Measurements from ENCODE around the gene LRRC9.
"Not testable (repeated sequence)": the region's sequence is repeated elsewhere in the genome, so short reads cannot be mapped to it uniquely, and the experiment has no call there.

LRRC9 gene

DNA sequence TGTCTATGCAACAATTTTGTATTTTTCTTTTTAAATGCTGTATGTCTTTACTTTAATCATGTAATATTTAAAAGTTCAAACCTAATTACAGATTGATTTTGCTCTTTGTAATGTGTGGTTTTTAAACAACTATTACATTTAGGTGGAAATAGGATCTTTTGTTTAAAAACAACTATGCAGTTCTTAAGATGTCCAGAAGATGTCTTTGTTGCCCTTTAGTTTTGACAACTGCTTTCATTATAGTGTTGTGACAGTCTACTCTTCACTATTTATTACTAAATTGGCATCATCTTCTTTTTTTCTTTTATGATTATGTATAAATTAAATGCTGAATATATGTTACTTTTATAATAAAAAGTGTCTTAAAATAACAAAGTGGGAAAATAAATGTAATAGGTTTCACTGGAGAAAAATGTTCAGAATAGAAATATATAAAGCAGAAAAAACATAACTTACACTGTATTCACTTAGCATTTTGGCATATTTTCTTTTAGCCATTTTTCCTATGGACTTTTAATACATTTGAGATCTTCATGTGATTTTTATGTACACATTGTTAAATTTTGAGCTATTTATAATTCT lies 144.6 kb downstream of the LRRC9 start:
- peak; percentile 70 for DNase-seq (ENCODE audit: low spot score)

DNA sequence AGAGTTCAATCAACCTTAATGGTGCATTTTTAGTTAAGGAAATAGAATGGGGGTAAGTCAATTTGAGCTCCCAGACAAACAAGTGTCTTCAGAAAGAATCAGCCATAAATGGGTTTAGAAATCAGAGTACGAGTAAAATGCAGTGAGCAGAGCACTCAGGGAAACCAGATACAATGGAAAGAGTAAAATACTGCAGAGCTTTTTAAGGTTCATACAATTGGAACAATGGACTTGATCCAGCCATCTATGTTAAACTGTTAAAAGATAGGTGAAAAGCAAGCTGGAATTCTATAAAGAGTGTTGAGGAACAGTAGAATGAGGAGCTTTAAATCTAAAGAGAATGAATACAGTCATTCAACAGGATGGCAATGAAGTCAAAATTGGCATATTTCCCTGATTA lies 147.9 kb downstream of the LRRC9 start:
- DNase-seq (ENCODE audit: low spot score), result no peak

DNA sequence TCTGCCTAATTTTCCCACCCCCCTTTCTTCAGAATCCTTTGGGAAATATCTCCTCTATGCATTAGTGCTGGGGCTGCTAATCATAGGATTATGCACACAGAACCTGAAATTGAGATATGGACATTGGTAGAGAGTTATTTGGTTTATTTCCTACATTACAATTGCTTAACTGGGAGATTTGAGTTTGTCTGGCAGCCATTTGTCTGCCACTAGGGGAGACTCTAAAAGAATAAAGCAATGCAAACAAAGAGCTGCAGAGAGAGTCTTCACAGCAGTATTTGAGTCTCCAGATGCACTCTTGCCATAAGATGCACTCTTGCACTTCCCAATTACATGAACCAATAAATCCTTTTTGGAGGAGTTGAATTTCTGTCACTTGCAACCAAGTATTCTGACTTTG lies 159.8 kb downstream of the LRRC9 start:
- DNase-seq (ENCODE audit: low spot score), result no peak

DNA sequence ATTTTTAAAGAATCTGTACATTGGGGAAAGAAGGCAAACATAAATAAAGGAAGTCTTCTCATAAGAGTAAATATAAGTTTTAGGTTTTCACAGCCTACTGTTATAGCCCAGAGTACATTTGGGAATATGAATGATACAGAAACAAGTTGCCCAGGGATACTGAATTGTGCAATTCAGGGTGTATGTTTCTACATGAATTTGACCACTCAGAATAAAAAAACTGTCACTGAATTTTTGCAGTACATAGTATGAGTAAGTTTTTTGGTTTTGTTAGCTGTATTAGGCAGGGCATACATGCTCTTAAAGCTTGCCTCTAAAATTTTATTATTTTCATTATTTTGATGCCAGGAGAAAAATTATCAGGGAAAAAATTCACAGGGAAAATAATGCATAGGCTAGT lies 165.1 kb downstream of the LRRC9 start:
- no peak for DNase-seq (ENCODE audit: low spot score)

- no peak for DNase-seq (ENCODE audit: low spot score)
Observed at GRCh38 chr14:60085693-60086092, 165.7 kb downstream of the LRRC9 start.

GRCh38 chr14:60087668-60088067 lies 167.7 kb downstream of the LRRC9 start:
- DNase-seq (ENCODE audit: low spot score), result no peak

DNA sequence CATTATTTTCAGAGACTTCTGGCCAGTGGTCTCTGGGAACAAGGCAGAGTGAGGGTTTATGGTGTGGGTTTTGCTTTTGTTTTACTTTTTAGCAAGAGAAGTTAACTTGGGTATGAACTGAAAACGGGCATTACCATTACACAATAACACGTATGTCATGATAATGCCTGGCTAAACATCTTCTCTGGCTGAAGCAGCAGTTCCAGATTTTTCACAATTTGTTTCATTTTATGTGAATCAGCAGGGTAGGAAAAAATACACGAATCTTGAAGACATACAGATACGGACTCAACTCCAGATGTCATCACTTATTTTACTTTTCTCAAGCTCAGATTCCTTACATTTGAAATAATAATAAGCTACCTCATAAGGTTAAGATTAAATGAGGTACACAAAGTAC lies 169.3 kb downstream of the LRRC9 start:
- DNase-seq (ENCODE audit: low spot score), result no peak

- DNase-seq (ENCODE audit: low spot score), result peak; percentile 81
Observed at GRCh38 chr14:60090864-60091519, 171.0 kb downstream of the LRRC9 start.

GRCh38 chr14:60091550-60092525 lies 171.9 kb downstream of the LRRC9 start, which contains the start of gene PCNX4:
Gene PCNX4 (plus strand): TSS chr14:60091923. CDS start chr14:60107639, 15,716 bp downstream.
- DNase-seq (ENCODE audit: low spot score), result peak; percentile 99

- peak; percentile 51 for DNase-seq (ENCODE audit: low spot score)
Observed at GRCh38 chr14:60092526-60092920, 172.6 kb downstream of the LRRC9 start.

DNA sequence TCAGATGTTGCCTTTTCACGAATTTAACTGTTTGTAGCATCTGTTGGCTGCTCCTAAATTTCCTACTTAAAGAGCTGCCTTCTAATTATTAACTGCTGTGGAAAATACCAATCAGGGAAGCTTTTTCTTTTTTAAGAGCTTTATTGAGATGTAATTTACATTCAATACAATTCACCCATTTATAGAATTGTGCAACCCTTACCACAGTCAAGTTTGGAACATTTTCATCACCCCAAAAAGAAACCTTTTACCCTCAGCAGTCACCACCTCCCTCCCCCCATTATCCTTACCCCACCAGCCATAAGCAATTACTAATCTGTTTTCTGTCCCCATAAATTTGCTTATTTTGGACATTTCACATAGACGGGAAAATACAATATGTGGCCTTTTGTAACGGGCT lies 173.1 kb downstream of the LRRC9 start:
- peak; percentile 28 for DNase-seq (ENCODE audit: low spot score)

- DNase-seq (ENCODE audit: low spot score), result peak; percentile 35
Observed at GRCh38 chr14:60093606-60094005, 173.7 kb downstream of the LRRC9 start.

DNA sequence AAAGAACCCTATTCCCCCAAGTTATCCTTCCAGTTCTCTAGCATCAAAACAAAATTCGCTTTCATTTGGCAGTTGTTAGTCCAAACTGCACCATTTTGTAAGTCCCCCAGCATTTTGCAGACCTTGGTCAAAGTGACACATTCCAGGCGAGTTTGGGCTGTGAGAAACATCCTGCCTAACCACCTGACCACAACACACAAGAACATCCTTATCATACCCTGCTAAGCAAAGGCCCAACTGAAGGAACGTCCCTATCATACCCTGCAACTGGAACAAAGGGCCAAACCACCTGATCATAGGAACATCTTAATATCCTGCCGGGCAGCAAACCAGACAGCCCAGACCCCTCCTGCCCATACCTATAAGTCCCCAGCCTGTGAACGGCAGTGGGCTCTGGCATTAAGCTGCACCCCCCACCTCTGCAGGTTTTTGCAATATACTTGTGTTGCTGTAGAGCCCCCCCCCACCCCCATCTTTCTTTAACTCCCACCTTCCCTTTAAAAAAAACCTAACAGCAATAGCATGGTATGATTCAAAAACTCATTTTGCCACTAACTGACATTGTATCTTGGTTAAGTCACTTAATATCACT lies 174.5 kb downstream of the LRRC9 start:
- peak; percentile 92 for DNase-seq (ENCODE audit: low spot score)

GRCh38 chr14:60095231-60095630 lies 175.3 kb downstream of the LRRC9 start:
- no peak for DNase-seq (ENCODE audit: low spot score)

GRCh38 chr14:60095781-60096450 lies 176.0 kb downstream of the LRRC9 start:
- DNase-seq (ENCODE audit: low spot score), result peak; percentile 30

GRCh38 chr14:60097974-60098373 lies 178.0 kb downstream of the LRRC9 start:
- DNase-seq (ENCODE audit: low spot score), result no peak

- not testable (repeated sequence) for DNase-seq (ENCODE audit: low spot score)
Observed at GRCh38 chr14:60099855-60100254, 179.9 kb downstream of the LRRC9 start.

- DNase-seq (ENCODE audit: low spot score), result peak; percentile 2
Observed at GRCh38 chr14:60101786-60102185, 181.8 kb downstream of the LRRC9 start.

DNA sequence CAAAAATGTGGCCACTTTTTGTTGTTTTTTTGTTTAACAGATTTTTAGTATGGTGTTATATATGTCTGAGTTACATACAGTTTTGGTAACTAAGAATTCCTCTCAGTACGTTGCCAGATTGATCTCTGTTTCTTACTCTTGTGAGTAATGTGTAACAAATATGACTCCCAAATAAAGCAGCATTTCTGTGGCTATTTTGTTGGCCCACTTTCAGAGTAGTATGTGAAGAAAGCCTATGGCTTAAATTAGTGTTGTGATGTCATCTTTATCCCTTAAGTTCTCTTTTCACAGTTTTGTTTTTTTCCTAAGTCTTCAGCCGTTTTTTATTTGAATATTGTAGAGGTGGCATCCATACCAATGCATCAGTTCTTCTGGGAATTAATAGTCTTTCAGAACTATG lies 182.4 kb downstream of the LRRC9 start:
- DNase-seq (ENCODE audit: low spot score), result peak; percentile 7

- DNase-seq (ENCODE audit: low spot score), result peak; percentile 23
Observed at GRCh38 chr14:60106339-60106738, 186.4 kb downstream of the LRRC9 start.

DNA sequence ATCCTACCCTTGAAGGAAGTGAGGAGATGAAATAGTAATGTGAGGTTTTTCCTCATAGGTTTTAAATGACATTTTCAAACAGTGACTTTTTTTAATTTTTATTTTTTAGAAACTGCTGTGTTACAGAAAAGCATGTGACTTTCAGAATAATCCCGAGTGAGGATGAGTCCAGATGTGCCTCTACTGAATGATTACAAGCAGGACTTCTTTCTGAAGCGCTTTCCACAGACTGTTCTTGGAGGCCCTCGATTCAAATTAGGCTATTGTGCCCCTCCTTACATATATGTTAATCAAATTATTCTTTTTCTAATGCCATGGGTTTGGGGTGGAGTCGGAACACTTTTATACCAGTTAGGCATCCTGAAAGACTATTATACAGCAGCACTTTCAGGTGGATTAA lies 187.5 kb downstream of the LRRC9 start:
- no peak for DNase-seq (ENCODE audit: low spot score)

GRCh38 chr14:60111732-60112131 lies 191.8 kb downstream of the LRRC9 start:
- DNase-seq (ENCODE audit: low spot score), result no peak
